ENCODE measurements around the gene PTPRD. TPM values are rescaled to one million over a fixed set of nuclear protein-coding genes. Genes with fewer than 3 reads are reported as not detected.

Gene PTPRD
- total and polyA plus RNA-seq, 2 of the 4 experiments (the other 2 are of a cell fraction): 0.07 to 0.18 TPM

DNA sequence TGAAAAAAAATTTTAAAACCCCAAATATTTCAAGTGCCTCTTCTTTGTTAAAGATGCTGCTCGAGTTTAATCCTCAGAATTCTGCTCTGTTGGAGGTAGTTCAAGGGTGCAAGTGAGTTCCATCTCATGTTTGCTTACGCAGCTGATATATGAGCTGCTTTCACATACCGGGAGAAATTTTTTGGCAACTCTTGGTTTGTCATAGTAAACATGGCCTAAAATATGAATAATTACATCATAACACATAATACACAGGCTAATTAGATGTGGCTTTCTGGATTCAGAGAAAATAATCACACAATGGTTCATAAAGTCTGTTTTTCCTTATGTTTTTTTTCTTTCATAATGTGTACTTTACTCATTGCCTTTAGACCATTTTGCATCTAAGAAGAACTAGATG, 1134.1 kb downstream of the PTPRD start:
- Histone ChIP-seq H3K79me1 (ENCODE audit: low read depth in 1 of 2, low read length in 2 of 2) (no peaks in the 10 kb centered on the region), H3K9ac (ENCODE audit: low read depth, low read length) (no peak overlapping the region), H3K23ac (ENCODE audit: low read depth, low read length) (no peak overlapping the region), H4K91ac (ENCODE audit: insufficient read depth, low read depth, low read length) (no peak overlapping the region), H3K4ac (ENCODE audit: low read depth, low read length) (no peak overlapping the region), H3K36me3 (ENCODE audit: control insufficient read depth, insufficient read depth, low read length) (no peaks in the 10 kb centered on the region), H3K56ac (ENCODE audit: extremely low read depth, insufficient read depth, low read length) (no peak overlapping the region), H2BK5ac (ENCODE audit: low read depth, low read length, poor library complexity, severe bottlenecking) (no peak overlapping the region), H3K27me3 (ENCODE audit: control insufficient read depth, insufficient read depth, low read length) (no peaks in the 10 kb centered on the region), H2BK120ac (ENCODE audit: low read depth, low read length) (no peak overlapping the region), H3K9me1 (ENCODE audit: insufficient read depth, low read length) (no peaks in the 10 kb centered on the region), H2BK20ac (ENCODE audit: low read depth, low read length) (no peak overlapping the region), H3K9me3 (ENCODE audit: control insufficient read depth, insufficient read depth, low read length) (peaks cover 2% of the 10 kb centered on the region; the same call in 1 of the 2 replicates), H2AK9ac (replicated peaks; ENCODE audit: low read depth, low read length, poor library complexity) (no peak overlapping the region), H3K4me2 (ENCODE audit: low read depth, low read length) (no peak overlapping the region), H3K27ac (ENCODE audit: insufficient read depth, low read length) (no peak overlapping the region), H2AK5ac (ENCODE audit: low read depth, low read length) (no peak overlapping the region), H3K14ac (replicated peaks; ENCODE audit: low read depth, low read length) (no peak overlapping the region), H4K8ac (ENCODE audit: low read depth in 2 of 2, low read length in 2 of 2) (no peak overlapping the region), H3K18ac (ENCODE audit: low read depth, low read length) (no peak overlapping the region), H2BK15ac (ENCODE audit: low read depth, low read length) (no peak overlapping the region), H3K4me1 (ENCODE audit: control insufficient read depth, insufficient read depth, low read length) (no peaks in the 10 kb centered on the region), H3K4me3 (ENCODE audit: insufficient read depth, low read depth, low read length) (no peak overlapping the region), H4K20me1 (ENCODE audit: insufficient read depth, low read length) (no peaks in the 10 kb centered on the region), H4K5ac (ENCODE audit: low read depth, low read length) (no peak overlapping the region), H2AFZ (replicated peaks; ENCODE audit: low read length, poor library complexity) (no peak overlapping the region)
- in situ Hi-C loops (cut with MboI; ENCODE audit: low sequenced_read_pairs): no loop called here
- dilution Hi-C loops (cut with HindIII; ENCODE audit: low sequenced_read_pairs, unreplicated experiment): no loop called here
- CTCF ChIA-PET: no interaction called here
- no peak for ATAC-seq (ENCODE audit: low read depth)
- no peak for TF ChIP-seq RFX5 (IDR thresholded peaks at IDR 0.05; ENCODE audit: low read depth, low read length)
- no peak for TF ChIP-seq NFE2L2 (IDR thresholded peaks at IDR 0.05; ENCODE audit: low read depth, low read length)
- no peak for TF ChIP-seq RAD21 (IDR thresholded peaks at IDR 0.05; ENCODE audit: low read length)
- TF ChIP-seq FOS (IDR thresholded peaks at IDR 0.05; ENCODE audit: low read depth, low read length): no peak
- WGBS, 2 experiments (ENCODE audit: extremely low coverage in 2 of 2, insufficient read length in 1 of 2): no CpG with 5 or more reads among the region's 3 CpGs
- POLR2A ChIA-PET (ENCODE audit: unreplicated experiment): no interaction called here
- no peak for DNase-seq
- BruUV-seq (replicated peaks): no TSS peak
- intact Hi-C loops (cut with micrococcal nuclease): no loop called here
